Activated effector memory CD4-positive, alpha-beta T cell treated with anti-CD3 and anti-CD28 coated beads, Interleukin-2, amount 50 U/mL, for 16 hours (primary cell): Measurements from ENCODE around the gene ADD1.

ENCODE experiments used
- DNase-seq: peaks from one replicate; pipeline ENCODE4 v3.0.0-alpha.2; 2020

Gene ADD1

GRCh38 chr4:2805712-2806389 lies 37.8 kb upstream of the ADD1 start:
- no peak for DNase-seq

DNA sequence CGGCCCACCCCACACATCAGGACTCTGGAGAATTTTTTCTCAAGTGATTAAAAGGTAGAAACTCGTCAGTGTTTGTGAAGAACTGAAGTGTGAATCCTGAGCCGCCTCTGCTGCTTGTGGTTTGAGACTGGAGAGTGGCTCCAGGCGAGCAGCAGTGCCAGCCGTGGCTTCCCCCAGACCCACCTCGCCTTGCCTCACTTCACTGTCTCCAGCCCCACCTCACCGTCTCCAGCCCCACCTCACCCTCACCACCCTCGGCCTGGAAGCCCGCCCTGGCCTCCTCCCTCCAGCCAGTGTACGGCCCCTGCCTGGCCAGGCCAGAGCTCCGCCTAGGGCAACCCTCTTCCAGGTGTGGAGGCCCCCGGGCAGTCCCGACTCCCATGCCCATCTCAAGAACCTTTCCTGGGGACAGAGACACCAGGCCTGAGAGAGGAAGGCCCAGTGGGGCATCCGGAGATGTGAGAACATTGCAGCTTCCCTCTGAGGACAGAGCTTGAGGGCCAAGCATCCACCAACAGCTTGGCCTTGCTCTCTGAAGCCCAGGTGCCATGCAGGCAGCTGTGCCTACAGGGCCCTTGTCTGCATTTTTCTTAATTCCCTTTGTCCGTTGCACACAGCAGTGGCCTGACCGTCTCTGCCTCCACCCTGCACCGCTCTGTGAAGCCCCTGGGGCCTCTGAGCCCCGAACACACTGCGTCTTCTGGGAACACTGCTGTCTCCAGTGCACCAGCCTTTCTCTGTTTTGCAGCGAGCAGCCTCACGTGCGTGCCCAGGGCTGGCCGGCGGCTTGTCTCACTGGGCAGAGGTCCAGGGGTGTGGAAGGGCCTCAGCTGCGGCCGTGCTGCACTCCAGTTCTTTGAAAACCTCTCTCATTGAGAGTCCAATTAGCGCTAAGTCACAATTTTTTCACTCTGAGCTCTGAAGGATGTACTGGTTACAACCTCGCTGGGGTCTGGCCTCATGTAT lies 37.0 kb upstream of the ADD1 start:
- no peak for DNase-seq

DNA sequence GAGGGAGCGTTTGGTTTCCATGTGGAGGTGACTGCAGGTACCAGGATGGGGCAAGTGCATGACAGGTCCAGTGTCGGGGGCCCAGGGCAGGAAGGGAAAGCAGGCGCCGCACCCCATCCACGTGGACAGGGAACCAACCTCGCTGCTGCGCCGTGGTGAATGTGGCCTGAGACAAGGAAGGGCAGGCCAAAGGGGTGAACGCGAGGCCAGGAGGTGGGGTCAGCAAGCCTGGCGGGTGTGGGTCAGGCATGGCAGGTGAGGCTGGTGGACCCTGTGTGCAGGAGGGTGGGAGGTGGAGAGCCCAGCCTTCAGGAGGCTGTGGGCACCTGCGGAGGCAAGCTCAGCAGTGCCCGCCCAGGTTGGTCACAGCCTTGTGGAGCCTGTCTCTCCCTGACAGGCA lies 36.1 kb upstream of the ADD1 start:
- no peak for DNase-seq

- no peak for DNase-seq
Observed at GRCh38 chr4:2808001-2808400, 35.6 kb upstream of the ADD1 start.

DNA sequence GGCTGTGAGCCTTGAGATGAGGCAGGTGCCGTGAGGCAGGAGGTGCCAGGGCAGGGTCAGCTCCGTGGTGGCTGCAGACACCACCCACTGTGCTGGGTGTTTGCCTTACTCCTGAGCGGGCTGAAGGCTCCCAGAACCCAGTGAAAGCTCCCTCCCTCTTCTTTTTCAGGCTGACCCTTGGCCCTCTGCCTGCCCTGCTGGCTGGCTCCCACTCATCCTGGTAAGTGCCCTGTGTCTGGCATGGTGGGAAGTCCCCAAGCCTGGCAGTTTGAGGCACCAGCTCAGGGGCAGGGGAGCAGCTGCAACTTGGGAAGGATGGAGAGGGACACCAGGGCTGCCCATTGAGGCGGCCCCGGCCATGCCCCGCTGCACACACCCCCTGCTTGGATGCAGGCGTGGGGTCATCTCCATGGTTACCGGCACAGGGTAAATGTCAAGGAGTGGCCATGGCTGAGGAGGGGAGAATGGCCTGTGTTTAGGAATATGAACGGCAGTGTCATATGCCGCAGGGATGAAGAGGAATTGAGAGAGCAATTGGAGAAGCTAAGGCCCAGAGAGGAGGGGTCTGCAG lies 33.9 kb upstream of the ADD1 start:
- no peak for DNase-seq

- no peak for DNase-seq
Observed at GRCh38 chr4:2810388-2810787, 33.3 kb upstream of the ADD1 start.

DNA sequence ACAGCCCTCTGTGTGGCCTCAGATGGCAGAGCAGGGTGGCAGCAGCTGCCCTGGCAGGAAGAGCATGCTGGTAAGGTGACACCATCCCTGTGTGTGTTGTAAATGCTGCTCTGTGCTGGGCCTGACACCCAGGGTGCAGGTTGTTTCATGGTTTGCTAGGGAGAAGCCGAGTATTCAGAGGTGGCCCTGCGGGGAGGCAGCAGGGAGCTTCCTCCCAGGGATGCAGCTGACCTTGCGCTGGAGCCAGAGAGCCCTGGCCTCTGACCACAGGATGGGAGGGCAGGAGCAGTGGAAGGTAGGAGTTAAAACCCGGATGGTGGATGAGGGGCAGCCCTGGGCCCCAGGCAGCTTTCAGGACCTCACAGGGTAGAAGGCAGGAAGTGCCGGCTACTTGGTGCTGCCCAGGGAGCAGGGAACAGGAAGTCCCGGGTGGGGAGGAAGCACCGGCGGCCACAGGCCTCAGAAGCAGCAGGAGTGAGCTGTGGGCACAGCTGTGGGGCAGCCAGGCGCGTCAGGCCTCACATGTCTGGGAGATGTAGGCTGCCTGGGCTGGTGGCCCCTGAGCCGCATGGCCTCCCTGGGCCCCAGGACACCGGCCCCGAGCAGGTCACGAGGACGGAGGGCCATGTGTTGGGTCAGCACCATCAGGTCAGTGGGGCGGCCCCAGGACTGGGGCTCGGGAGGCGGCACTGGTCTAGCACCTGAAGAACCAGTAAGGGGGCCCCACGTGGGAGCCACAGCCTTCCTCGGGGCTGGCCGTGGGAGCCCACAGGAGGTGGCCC lies 31.6 kb upstream of the ADD1 start:
- DNase-seq: peak; percentile 85

GRCh38 chr4:2812612-2813354 lies 30.9 kb upstream of the ADD1 start:
- no peak for DNase-seq

- DNase-seq: no peak
Observed at GRCh38 chr4:2813446-2814405, 29.9 kb upstream of the ADD1 start.

GRCh38 chr4:2814627-2815270 lies 28.9 kb upstream of the ADD1 start:
- DNase-seq: no peak

DNA sequence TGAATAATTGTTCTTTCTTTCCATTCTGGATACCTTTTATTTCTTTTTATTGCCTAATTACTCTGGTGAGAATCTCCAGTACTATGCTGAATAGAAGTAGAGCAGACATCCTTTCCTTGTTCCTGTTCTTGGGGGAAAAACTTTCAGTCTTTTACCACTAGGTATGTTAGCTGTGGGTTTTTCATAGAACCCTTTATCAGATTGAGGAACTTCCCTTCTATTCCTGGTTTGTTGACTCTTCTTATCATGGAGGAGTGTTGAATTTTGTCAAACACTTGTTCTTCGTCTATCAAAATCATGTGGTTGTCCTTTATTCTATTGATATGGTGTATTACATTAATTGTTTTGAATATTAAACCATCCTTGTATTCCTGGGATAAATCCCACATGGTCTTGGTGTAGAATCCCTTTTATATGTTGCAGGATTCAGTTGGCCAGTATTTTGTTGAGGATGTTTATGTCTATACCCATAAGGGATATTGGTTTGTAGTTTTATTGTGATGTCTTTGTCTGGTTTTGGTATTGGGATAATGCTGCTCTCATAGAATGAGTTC lies 27.2 kb upstream of the ADD1 start:
- no peak for DNase-seq

- no peak for DNase-seq
Observed at GRCh38 chr4:2817137-2817536, 26.5 kb upstream of the ADD1 start.

DNA sequence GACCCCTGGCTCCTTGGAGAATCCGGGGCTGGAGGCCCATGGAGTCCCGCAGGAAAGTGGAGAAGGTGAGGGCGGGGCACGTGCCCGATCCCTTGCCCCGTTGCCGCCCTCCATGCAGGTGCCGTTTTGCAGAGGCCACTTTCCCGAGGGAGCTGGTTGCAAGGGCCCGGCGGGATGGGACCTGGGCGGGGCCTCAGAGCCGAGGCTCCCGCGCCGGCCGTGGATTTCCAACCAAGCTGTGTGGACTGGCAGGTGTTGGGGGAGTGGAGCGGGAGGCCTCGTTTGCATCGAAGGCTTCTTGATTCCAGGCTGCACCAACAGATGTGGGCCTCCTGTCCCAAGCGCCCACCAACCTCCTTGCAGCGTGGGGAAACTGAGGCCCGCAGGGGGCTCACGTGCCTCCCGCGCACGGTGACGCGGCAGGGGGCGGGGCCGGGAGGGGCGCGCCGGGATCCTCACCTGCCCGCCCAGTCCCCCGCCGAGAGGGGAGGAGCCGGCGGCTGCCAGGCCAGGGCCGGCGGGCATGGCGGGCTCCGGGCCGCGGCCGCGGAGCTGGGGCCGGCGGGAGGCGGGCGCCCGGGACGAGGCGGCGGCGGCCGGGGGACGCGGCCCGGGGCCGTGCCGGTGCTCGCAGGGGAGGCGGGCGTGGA lies 25.8 kb upstream of the ADD1 start:
- peak; percentile 78 for DNase-seq

DNA sequence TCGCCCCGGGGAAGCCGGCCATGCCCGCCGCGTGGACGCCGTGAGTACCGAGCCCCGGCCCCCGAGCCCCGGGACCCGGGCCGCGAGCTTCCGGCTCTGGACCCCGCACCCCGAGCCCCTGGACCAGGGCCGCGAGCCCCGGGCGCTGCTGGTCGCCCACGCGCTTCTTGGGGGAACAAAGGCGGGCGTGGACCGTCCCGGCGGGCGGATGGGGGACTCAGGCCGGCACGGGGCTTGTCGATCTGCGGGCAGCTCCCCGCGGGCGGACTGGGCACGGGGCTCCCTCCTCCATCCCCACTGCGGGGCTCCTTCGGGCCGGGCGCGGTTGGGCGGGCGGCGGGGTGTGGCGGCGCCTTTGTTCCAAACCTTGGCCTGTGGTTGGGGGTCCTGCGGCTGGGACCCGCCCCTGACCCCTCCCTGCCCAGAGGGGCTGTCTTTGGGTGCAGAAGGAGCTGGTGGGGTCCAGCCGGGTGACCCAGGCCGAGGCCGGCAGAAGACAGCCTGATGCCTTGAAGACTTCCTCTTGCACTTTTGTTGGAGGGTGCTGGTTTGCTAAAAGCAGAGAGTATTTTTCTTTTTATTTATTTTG lies 25.2 kb upstream of the ADD1 start:
- DNase-seq: no peak

GRCh38 chr4:2819244-2820215 lies 24.1 kb upstream of the ADD1 start:
- DNase-seq: no peak

DNA sequence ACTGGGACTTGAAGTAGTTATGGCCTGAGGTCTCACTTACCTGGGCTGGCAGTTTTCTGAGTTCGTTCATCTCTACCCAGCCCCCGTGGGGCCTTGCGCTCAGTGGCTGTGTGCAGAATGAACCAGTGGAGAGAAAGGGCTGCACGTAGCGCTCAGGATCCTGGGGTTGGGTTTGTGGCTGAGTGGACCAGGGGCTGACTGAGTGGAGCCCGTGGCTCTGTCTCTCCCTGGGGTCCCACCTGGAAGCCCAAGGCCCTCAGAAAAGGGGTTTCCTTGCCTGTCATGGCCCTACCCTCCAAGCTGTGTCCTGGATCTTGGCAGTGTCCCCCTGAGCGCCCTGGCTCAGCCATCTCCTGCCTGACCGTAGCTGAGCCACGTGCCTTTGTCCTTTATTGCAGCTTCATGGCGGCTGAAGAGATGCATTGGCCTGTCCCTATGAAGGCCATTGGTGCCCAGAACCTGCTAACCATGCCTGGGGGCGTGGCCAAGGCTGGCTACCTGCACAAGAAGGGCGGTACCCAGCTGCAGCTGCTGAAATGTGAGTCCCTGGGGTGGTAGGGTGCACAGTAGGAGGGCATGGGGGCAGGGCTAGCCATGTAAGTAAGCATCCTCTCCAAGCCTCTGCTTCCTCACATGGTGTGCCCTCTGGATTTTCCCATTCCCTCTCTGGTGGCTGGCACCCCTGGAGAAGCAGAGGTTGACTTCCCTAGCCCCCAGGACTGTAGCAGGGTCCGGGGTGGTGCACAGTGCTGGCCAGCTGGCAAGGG lies 23.2 kb upstream of the ADD1 start:
- DNase-seq: no peak
